ENCODE results near the gene CPA1. TPM values are rescaled to one million over a fixed set of nuclear protein-coding genes. Genes with fewer than 3 reads are reported as not detected.

Gene CPA1
- polyA plus RNA-seq, 1 donor (not counting 4 experiments of a cell fraction or from before 2014, with no cell fraction given): not detected

- Histone ChIP-seq H3K9me3 (ENCODE audit: control insufficient read depth, low read depth, low read length) (no peaks in the 10 kb centered on the region), H2AFZ (ENCODE audit: control insufficient read depth, low read length) (no peak overlapping the region), H4K20me1 (ENCODE audit: control insufficient read depth, extremely low read depth, insufficient read depth, low read length) (no peaks in the 10 kb centered on the region), H3K4me2 (ENCODE audit: control insufficient read depth, extremely low read depth, insufficient read depth, low read depth, low read length) (no peak overlapping the region), H3K79me2 (ENCODE audit: control insufficient read depth, insufficient read depth, low read length) (no peaks in the 10 kb centered on the region), H3K9ac (ENCODE audit: control insufficient read depth, extremely low read depth, insufficient read depth, low read length) (no peak overlapping the region), H3K27ac (ENCODE audit: control insufficient read depth, insufficient read depth, low read length) (no peak overlapping the region), H3K4me3 (ENCODE audit: control insufficient read depth in 2 of 3, extremely low read depth in 1 of 3, insufficient read depth in 2 of 3, low read depth in 1 of 3, low read length in 3 of 3) (no peak overlapping the region), H3K4me1 (ENCODE audit: control insufficient read depth, extremely low read depth, insufficient read depth, low read length) (no peaks in the 10 kb centered on the region), H3K27me3 (ENCODE audit: control insufficient read depth, extremely low read depth, insufficient read depth, low read length) (no peaks in the 10 kb centered on the region), H3K9me1 (ENCODE audit: control insufficient read depth, extremely low read depth, insufficient read depth, low read length) (no peaks in the 10 kb centered on the region), H3K36me3 (ENCODE audit: control insufficient read depth in 2 of 2, extremely low read depth in 1 of 2, insufficient read depth in 2 of 2, low read length in 2 of 2) (no peaks in the 10 kb centered on the region)
- dilution Hi-C loops (cut with MboI; ENCODE audit: extremely low pct_ligation_motif_present, low sequenced_read_pairs): no loop called here
- DNase-seq (ENCODE audit: low read depth, low spot score) (no peak), FAIRE-seq (no peak)
- TF ChIP-seq, protein P1, sequence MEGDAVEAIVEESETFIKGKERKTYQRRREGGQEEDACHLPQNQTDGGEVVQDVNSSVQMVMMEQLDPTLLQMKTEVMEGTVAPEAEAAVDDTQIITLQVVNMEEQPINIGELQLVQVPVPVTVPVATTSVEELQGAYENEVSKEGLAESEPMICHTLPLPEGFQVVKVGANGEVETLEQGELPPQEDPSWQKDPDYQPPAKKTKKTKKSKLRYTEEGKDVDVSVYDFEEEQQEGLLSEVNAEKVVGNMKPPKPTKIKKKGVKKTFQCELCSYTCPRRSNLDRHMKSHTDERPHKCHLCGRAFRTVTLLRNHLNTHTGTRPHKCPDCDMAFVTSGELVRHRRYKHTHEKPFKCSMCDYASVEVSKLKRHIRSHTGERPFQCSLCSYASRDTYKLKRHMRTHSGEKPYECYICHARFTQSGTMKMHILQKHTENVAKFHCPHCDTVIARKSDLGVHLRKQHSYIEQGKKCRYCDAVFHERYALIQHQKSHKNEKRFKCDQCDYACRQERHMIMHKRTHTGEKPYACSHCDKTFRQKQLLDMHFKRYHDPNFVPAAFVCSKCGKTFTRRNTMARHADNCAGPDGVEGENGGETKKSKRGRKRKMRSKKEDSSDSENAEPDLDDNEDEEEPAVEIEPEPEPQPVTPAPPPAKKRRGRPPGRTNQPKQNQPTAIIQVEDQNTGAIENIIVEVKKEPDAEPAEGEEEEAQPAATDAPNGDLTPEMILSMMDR (optimal IDR thresholded peaks at IDR 0.05 in 1 of 3, IDR thresholded peaks at IDR 0.05 in 1 of 3, conservative IDR thresholded peaks at IDR 0.05 in 1 of 3; ENCODE audit: extremely low read depth in 1 of 3, insufficient read depth in 2 of 3, low read length in 3 of 3): no peak
- TF ChIP-seq EZH2 (IDR thresholded peaks at IDR 0.05; ENCODE audit: low read length): no peak
Measured at GRCh38 chr7:130383187-130383980, 3.1 kb downstream of the CPA1 start.

DNA sequence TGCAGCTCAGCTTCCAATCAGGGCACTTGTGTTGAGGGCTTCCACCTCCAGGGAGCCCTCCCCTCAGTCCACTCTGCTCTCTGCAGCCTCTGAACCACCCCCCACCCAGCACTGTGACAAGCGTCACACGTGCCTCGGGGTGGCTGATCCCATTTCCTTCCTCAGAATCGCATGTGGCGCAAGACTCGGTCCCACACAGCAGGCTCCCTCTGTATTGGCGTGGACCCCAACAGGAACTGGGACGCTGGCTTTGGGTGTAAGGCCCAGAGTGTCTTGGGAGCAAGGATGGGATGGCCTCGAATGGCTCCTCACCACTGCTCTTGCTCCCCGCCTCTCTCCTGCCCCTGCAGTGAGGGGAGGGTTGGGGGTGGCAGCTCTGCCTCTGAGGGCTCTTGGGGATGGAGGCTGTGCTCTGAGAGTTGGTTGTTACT is 4.1 kb downstream of the CPA1 start:
- H3K36me3 ChIP-seq (ENCODE audit: control insufficient read depth in 2 of 2, extremely low read depth in 1 of 2, insufficient read depth in 2 of 2, low read length in 2 of 2): no peaks in the 10 kb centered on the region
- H4K20me1 ChIP-seq (ENCODE audit: control insufficient read depth, extremely low read depth, insufficient read depth, low read length): no peaks in the 10 kb centered on the region
- dilution Hi-C loops (cut with MboI; ENCODE audit: extremely low pct_ligation_motif_present, low sequenced_read_pairs): no loop called here
- H3K4me3 ChIP-seq (ENCODE audit: control insufficient read depth in 2 of 3, extremely low read depth in 1 of 3, insufficient read depth in 2 of 3, low read depth in 1 of 3, low read length in 3 of 3): no peak overlapping the region
- no peak overlapping the region for H3K27ac ChIP-seq (ENCODE audit: control insufficient read depth, insufficient read depth, low read length)
- H3K4me1 ChIP-seq (ENCODE audit: control insufficient read depth, extremely low read depth, insufficient read depth, low read length): no peaks in the 10 kb centered on the region
- no peaks in the 10 kb centered on the region for H3K27me3 ChIP-seq (ENCODE audit: control insufficient read depth, extremely low read depth, insufficient read depth, low read length)
- no peak overlapping the region for H3K4me2 ChIP-seq (ENCODE audit: control insufficient read depth, extremely low read depth, insufficient read depth, low read depth, low read length)
- FAIRE-seq: no peak
- TF ChIP-seq EZH2 (IDR thresholded peaks at IDR 0.05; ENCODE audit: low read length): no peak
- TF ChIP-seq, protein P1 (optimal IDR thresholded peaks at IDR 0.05 in 1 of 3, IDR thresholded peaks at IDR 0.05 in 1 of 3, conservative IDR thresholded peaks at IDR 0.05 in 1 of 3; ENCODE audit: extremely low read depth in 1 of 3, insufficient read depth in 2 of 3, low read length in 3 of 3): no peak
- no peaks in the 10 kb centered on the region for H3K79me2 ChIP-seq (ENCODE audit: control insufficient read depth, insufficient read depth, low read length)
- no peaks in the 10 kb centered on the region for H3K9me3 ChIP-seq (ENCODE audit: control insufficient read depth, low read depth, low read length)
- no peak overlapping the region for H3K9ac ChIP-seq (ENCODE audit: control insufficient read depth, extremely low read depth, insufficient read depth, low read length)
- DNase-seq (ENCODE audit: low read depth, low spot score): no peak
- no peak overlapping the region for H2AFZ ChIP-seq (ENCODE audit: control insufficient read depth, low read length)
- H3K9me1 ChIP-seq (ENCODE audit: control insufficient read depth, extremely low read depth, insufficient read depth, low read length): no peaks in the 10 kb centered on the region
